Endothelial cell of umbilical vein (primary cell): ENCODE data around the gene SKP1. TPM values are rescaled to one million over a fixed set of nuclear protein-coding genes. Genes with fewer than 3 reads are reported as not detected.

Source experiments
- BruUV-seq: library from RNA; stranded (reverse); fragments of 400-500 nt; replicated peaks from 2 replicates; lab custom pipeline; 2021; lab: Mats Ljungman, UMichigan
- CTCF ChIA-PET: fragments of 300-600, 350-600 bp; sonication (Branson Sonifier 250); formaldehyde crosslinking; loops from one replicate; lab custom pipeline; 2021; ENCODE audit warnings: antibody characterized with exemption, inconsistent platforms; lab: Charles Lee
- POLR2A ChIA-PET: fragments of 300-600, 350-600 bp; sonication (Branson Sonifier 250); formaldehyde crosslinking; loops from one replicate; lab custom pipeline; 2021; ENCODE audit warnings: antibody characterized with exemption, inconsistent platforms; lab: Charles Lee
- DNase-seq: peaks from one replicate; pipeline ENCODE4 v3.0.0-alpha.2; 2011; ENCODE audit warnings: low read depth, low spot score
- FAIRE-seq: peaks from 2 replicates; lab custom pipeline; 2011; peaks lifted over from hg19 to GRCh38; lab: Jason Lieb, UNC
- H2AFZ ChIP-seq: 2 replicates; pipeline ENCODE4 v1.6.0; 2012; ENCODE audit warnings: low read depth, low read length, control low read depth, inconsistent platforms
- H3K27ac ChIP-seq: 2 replicates; pipeline ENCODE4 v1.5.1; 2011; ENCODE audit warnings: low read depth, mild to moderate bottlenecking, control low read depth, low read length, moderate library complexity; ENCODE audit not compliant: insufficient read depth
- H3K27me3 ChIP-seq, 2 experiments: 2 replicates each; pipeline versions ENCODE4 v1.6.0 to v1.6.1; 2011; ENCODE audit warnings: low read length in 2 of 2, mixed read lengths in 1 of 2; ENCODE audit not compliant: control insufficient read depth in 2 of 2, insufficient read depth in 2 of 2
- H3K36me3 ChIP-seq, 2 experiments: 2 replicates in 1 of 2; 3 replicates in 1 of 2; pipeline ENCODE4 v1.5.1; 2011; ENCODE audit warnings: low read length in 2 of 2, mild to moderate bottlenecking in 1 of 2, moderate library complexity in 1 of 2; ENCODE audit not compliant: control insufficient read depth in 2 of 2, insufficient read depth in 2 of 2; ENCODE audit errors: extremely low read depth in 1 of 2
- H3K4me1 ChIP-seq: 3 replicates; pipeline ENCODE4 v1.5.1; 2011; ENCODE audit warnings: mild to moderate bottlenecking, low read length; ENCODE audit not compliant: control insufficient read depth, insufficient read depth; ENCODE audit errors: extremely low read depth
- H3K4me2 ChIP-seq: 2 replicates; pipeline ENCODE4 v1.6.1; 2011; ENCODE audit warnings: low read length, control low read depth, mixed read lengths; ENCODE audit not compliant: insufficient read depth
- H3K4me3 ChIP-seq, 3 experiments: fragments of 200-600 bp in 1 of 3; sonication (generic), shearing (Covaris generic) in 1 of 3; replicated peaks in 1 of 3; 2 replicates each; pipeline ENCODE4 v1.5.1; 2011 to 2016; ENCODE audit warnings: control low read depth in 3 of 3, low read length in 3 of 3, mild to moderate bottlenecking in 2 of 3, inconsistent platforms in 1 of 3, low read depth in 1 of 3, moderate library complexity in 1 of 3; ENCODE audit not compliant: insufficient read depth in 1 of 3
- H3K79me2 ChIP-seq: 2 replicates; pipeline ENCODE4 v1.6.0; 2012; ENCODE audit warnings: low read length, inconsistent platforms; ENCODE audit not compliant: control insufficient read depth, insufficient read depth
- H3K9ac ChIP-seq: replicated peaks from 2 replicates; pipeline ENCODE3; 2011; ENCODE audit warnings: low read length, control low read depth; ENCODE audit not compliant: insufficient read depth; ENCODE audit errors: extremely low read depth
- H3K9me1 ChIP-seq: replicated peaks from 3 replicates; pipeline ENCODE4 v1.6.0; 2011; ENCODE audit warnings: mild to moderate bottlenecking, low read length; ENCODE audit not compliant: control insufficient read depth, insufficient read depth; ENCODE audit errors: extremely low read depth
- H3K9me3 ChIP-seq: replicated peaks from 2 replicates; pipeline ENCODE4 v1.5.1; 2012; ENCODE audit warnings: low read length, inconsistent platforms; ENCODE audit not compliant: control insufficient read depth, insufficient read depth
- H4K20me1 ChIP-seq: replicated peaks from 2 replicates; pipeline ENCODE3; 2011; ENCODE audit warnings: mild to moderate bottlenecking, low read length; ENCODE audit not compliant: control insufficient read depth, insufficient read depth; ENCODE audit errors: extremely low read depth
- CTCF ChIP-seq, 2 donors: IDR thresholded peaks; 1 replicate in 1 of 2; 2 replicates in 1 of 2; pipeline ENCODE4 v1.5.1; 2011; ENCODE audit warnings: low read length in 2 of 2, mild to moderate bottlenecking in 2 of 2, moderate library complexity in 2 of 2, control low read depth in 1 of 2, inconsistent platforms in 1 of 2, low read depth in 1 of 2; ENCODE audit not compliant: insufficient read depth in 1 of 2; ENCODE audit errors: extremely low read depth in 1 of 2
- EZH2 ChIP-seq: IDR thresholded peaks from 2 replicates; pipeline ENCODE4 v1.6.1; 2012; ENCODE audit warnings: borderline replicate concordance, low read depth, mild to moderate bottlenecking, moderate library complexity, low read length, inconsistent platforms; ENCODE audit not compliant: severe bottlenecking
- FOS ChIP-seq: IDR thresholded peaks from 2 replicates; pipeline ENCODE4 v1.6.1; 2011; ENCODE audit warnings: mild to moderate bottlenecking, low read length, moderate library complexity, borderline replicate concordance; ENCODE audit not compliant: insufficient read depth
- GATA2 ChIP-seq: IDR thresholded peaks from 2 replicates; pipeline ENCODE4 v1.7.0; 2011; ENCODE audit warnings: low read depth, mild to moderate bottlenecking, moderate library complexity, mixed read lengths, low read length; ENCODE audit not compliant: insufficient read length, insufficient read depth
- JUN ChIP-seq: IDR thresholded peaks from 2 replicates; pipeline ENCODE4 v1.6.1; 2011; ENCODE audit warnings: borderline replicate concordance, low read depth; ENCODE audit not compliant: insufficient read length, insufficient read depth
- MAX ChIP-seq: IDR thresholded peaks from 2 replicates; pipeline ENCODE4 v1.6.1; 2011; ENCODE audit not compliant: insufficient read depth, insufficient read length
- MYC ChIP-seq: IDR thresholded peaks from one replicate; pipeline ENCODE4 v1.6.1; 2011; ENCODE audit warnings: mild to moderate bottlenecking, low read depth, low read length
- POLR2A ChIP-seq: IDR thresholded peaks from 2 replicates; pipeline ENCODE4 v1.6.1; 2012; ENCODE audit warnings: low read depth, mild to moderate bottlenecking, control low read depth, low read length
- POLR2AphosphoS5 ChIP-seq: IDR thresholded peaks from 2 replicates; pipeline ENCODE4 v1.6.1; 2012; ENCODE audit warnings: low read depth, mild to moderate bottlenecking, control low read depth, low read length, moderate library complexity; ENCODE audit not compliant: insufficient read depth
- dilution Hi-C: fragments of 300-500 bp; cut with MboI; formaldehyde crosslinking; loops from one replicate; pipeline ENCODE4 v1.15.0; 2019; ENCODE audit warnings: low sequenced_read_pairs; ENCODE audit not compliant: extremely low pct_ligation_motif_present
- intact Hi-C: fragments of 100-400 bp; cut with micrococcal nuclease; formaldehyde crosslinking; loops from one replicate; pipeline ENCODE4 v1.10.0; 2022
- polyA plus RNA-seq, 4 experiments: library from polyadenylated mRNA; depleted of rRNA in 3 of 4; stranded (reverse) in 3 of 4; unstranded in 1 of 4; fragments of >200 nt; gene quantifications; 2 replicates each; pipeline versions ENCODE4 v1.2.1 to v1.2.3, GENCODE V29; 2011 to 2012; ENCODE audit warnings: missing spikeins in 1 of 4
- total RNA-seq: library from RNA; stranded (reverse); gene quantifications from 2 replicates; pipeline ENCODE4 v1.2.3, GENCODE V29; 2021

Gene SKP1
- total and polyA plus RNA-seq, 2 donors (not counting 3 experiments of a cell fraction or from before 2014, with no cell fraction given), result 214 to 320 TPM

GRCh38 chr5:134161513-134162395 is 15.0 kb downstream of the SKP1 start:
- Histone ChIP-seq H4K20me1 (no peaks in the 10 kb centered on the region), H3K4me2 (no peak overlapping the region), H3K27ac (no peak overlapping the region), H3K9me1 (no peaks in the 10 kb centered on the region), H3K79me2 (peaks cover 27% of the 10 kb centered on the region), H3K27me3 (no peaks in the 10 kb centered on the region), H3K36me3 (peaks cover 18 to 31% of the 10 kb centered on the region in 2 experiments), H3K9ac (no peak overlapping the region), H2AFZ (no peak overlapping the region), H3K4me1 (no peaks in the 10 kb centered on the region), H3K4me3 (no peak overlapping the region), H3K9me3 (no peaks in the 10 kb centered on the region)
- dilution Hi-C loops, result no loop called here
- intact Hi-C loops, result no loop called here
- CTCF ChIA-PET, result interaction anchor here (0.8 to 1.7 kb wide), 2 partner anchors 9 to 21 kb away, joined by 3 to 4 read pairs; no protein-coding TSS in a partner anchor
- DNase-seq (no peak), FAIRE-seq (no peak)
- POLR2A ChIA-PET, result interaction anchor here (1.3 kb wide), 1 partner anchor 14 kb away, joined by 4 read pairs; no protein-coding TSS in a partner anchor
- TF ChIP-seq GATA2 (no peak), JUN (no peak), EZH2 (no peak), FOS (no peak)
- no TSS peak for BruUV-seq

GRCh38 chr5:134153657-134154056 is 23.1 kb downstream of the SKP1 start:
- Histone ChIP-seq H3K79me2 (peaks cover 25% of the 10 kb centered on the region), H3K4me1 (no peaks in the 10 kb centered on the region), H3K4me3 (no peak overlapping the region), H3K36me3 (peaks cover 24 to 36% of the 10 kb centered on the region in 2 experiments), H3K27me3 (no peaks in the 10 kb centered on the region), H4K20me1 (peaks cover 3% of the 10 kb centered on the region), H3K9me1 (no peaks in the 10 kb centered on the region), H2AFZ (no peak overlapping the region), H3K4me2 (no peak overlapping the region), H3K9ac (no peak overlapping the region), H3K27ac (no peak overlapping the region), H3K9me3 (no peaks in the 10 kb centered on the region)
- dilution Hi-C loops, result no loop called here
- BruUV-seq, result no TSS peak
- no peak for FAIRE-seq
- intact Hi-C loops, result no loop called here
- CTCF ChIA-PET, result interaction anchor here (0.7 to 4.9 kb wide), 7 partner anchors 8 to 136 kb away, joined by 3 to 38 read pairs (median 3); no protein-coding TSS in a partner anchor
- POLR2A ChIA-PET, result no interaction called here
- TF ChIP-seq POLR2A (no peak), MYC (no peak), JUN (no peak), EZH2 (no peak), POLR2AphosphoS5 (no peak), MAX (no peak), CTCF (IDR thresholded peaks at IDR 0.05; ENCODE audit: extremely low read depth in 1 of 2, insufficient read depth in 1 of 2, low read depth in 1 of 2, low read length in 2 of 2) (no peak), GATA2 (no peak), FOS (no peak)
- no peak for DNase-seq
